HG03520 (cell line): ENCODE data around the gene RPS6KL1.

Experiments
- ATAC-seq: cut with Tn5 transposase; IDR thresholded peaks from one replicate; pipeline ENCODE4 v1.9.1; 2021; ENCODE audit warnings: mild to moderate bottlenecking, moderate library complexity; ENCODE audit not compliant: unreplicated experiment

RPS6KL1 gene

DNA sequence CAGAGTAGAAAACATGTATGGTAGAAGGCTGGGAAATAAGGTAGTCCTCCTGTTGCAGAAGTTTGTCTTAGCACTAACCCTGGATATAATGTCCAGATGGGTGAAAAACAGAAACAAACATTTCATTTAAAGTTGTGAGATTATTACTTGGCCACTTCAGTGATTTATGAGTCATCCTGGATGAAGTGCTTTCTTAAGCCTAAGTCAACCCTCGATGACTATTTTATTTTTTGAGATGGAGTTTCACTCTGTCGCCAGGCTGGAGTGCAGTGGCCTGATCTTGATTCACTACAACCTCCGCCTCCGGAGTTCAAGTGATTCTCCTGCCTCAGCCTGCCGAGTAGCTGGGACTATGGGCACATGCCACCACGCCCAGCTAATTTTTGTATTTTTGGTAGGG, 31.2 kb downstream of the RPS6KL1 start:
- no peak for ATAC-seq

DNA sequence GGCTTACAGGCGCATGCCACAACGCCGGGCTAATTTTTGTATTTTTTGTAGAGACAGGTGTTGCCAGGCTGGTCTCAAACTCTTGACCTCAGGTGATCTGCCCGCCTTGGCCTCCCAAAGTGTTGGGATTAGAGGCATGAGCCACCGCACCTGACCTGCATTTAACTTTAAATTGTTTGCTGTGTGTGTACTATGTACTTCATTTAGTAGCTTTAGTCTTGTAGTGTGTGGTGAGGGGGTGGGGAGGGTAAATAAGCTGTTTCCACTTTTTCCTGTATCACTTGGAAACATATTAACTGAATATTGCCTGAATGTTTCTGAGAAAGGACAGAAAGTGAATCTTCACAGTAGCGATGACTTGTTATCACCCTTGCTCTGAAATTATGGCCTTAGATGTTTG, 32.8 kb downstream of the RPS6KL1 start:
- ATAC-seq, result no peak

DNA sequence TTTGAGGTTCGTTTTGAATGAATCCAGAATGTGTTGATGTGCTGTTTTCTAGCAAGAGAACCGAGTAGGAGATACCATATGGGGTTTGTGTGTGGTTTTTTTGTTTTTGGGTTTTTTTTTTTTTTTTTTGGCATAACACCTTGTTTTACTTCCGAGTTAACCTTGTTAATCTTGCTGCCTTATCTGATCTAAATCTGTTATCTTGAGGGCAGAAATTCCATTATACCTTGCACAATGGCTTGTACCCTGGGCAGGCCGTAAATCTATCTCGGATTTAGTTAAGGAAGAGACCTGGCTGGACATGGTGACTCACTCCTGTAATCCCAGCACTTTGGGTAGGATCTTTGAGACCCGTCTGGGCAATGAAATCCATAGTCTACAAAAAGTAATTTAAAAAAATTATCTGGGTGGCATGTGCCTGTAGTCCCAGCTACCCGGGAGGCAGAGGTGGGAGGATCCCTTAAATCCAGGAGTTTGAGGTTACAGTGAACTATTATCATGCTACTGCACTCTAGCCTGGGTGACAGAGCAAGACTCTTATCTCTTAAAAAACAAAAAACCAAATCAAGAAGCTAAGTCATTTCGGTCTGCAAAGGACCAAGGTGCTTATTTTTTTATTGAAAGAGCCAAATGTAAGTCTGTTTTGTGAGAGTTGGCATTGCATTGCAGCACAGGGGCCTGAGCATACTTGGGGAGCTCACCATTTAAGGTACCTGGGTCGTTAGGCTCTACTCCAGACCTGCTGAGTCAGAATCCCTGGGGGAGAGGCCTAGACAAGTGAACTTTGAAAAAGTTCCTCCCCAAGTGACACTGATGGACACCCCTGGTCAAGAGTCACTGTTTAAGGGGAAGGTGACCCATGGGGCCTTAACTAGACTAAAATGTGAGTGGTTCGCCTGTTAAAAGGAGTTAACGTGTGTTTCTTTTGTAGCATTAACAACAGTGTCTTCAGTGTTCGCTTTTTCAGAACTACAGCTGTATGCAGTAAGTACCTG, 34.6 kb downstream of the RPS6KL1 start:
- ATAC-seq, result no peak

DNA sequence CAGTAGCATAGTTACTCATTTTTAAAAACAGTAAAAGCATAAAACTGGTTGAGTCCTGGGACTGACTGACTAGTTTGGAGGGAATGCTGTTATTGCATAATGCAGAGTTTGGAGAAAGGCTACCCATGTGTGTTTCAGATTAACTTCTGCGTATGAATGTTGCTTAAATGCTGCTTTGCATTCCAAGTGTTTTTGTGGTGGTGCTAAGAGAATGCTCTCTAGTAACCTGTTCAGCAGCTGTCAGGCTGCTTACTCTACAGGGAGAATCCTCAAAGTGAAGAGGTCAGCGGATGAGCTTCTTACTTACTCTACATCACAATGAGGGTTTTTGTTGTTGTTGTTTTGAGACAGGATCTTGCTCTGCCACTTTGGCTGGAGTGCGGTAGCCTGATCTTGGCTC, 37.1 kb downstream of the RPS6KL1 start:
- no peak for ATAC-seq

DNA sequence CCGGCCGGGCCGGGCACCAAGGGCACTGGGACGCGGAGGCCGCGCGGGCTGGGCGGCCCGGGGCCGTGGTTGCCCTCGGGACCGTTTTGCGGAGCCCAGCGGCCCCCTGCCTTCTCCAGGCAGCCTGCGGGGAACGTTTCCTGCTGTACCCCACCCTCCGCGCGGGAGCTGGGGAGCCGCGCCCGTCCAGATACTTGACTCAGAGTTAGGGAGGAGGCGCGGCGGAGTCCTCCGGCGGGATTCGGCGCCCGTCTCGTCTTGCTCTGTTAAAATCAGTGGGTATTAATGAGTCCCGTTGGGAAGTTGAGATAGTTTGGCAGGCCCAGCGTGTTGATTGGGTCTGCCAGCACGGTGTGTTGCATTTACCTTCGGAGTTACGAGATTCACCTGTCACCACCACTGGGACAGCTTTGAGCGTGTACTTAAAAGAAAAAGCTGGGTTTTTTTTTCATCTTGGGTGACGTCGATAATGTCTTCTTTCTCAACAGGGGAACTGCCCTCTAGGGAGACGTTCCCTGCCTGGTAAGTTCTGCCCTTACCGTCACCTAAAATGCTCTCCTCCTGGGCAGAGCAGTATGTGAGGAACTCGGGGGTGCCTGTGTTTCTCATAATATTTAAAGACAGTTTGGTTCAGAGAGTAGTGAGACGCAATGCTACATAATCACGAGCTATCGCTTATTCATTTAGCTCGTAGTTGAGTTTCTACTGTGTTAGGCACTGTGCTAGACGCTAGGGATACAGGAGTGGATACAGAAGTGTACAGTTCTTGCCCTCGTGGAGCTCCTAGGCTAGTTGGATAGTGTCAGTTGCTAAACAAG, 40.7 kb downstream of the RPS6KL1 start:
- peak; percentile 44 for ATAC-seq

DNA sequence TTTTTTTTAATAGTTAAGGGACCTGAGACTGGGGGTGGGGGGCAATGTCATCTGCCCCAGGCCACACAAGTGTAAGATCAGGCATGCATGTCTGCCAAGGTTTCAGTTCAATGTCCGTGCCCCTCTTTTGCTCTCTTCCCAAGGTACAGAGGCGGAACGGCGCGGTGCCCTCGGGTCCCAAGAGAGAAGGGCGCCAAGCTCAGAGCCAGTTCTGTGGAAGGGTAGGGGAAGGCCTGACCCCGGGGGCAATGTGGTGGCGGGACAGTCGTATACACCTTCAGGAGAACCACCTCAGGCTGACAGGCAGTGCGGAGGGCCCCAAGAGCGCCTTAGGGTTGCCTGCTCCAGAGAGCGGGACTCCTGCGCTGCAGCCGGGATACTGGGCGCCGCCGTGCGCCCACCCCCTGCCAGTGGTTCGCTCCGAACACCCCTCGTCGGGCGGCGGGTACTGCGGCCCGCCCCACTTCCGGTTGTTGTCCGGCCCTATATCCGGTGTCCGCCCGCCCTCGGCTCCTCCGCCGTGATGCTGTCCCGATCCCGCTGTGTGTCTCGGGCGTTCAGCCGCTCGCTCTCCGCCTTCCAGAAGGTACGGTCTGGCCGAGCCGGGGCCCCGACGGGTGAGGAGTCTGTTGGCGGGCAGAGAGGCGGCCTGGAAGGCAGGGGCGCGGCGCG, 41.5 kb downstream of the RPS6KL1 start, which contains the start of gene DLST:
DLST (plus strand) TSS at position 486 of the 672 bp plus-strand sequence; CDS start at position 524, 38 bp downstream.
- peak; percentile 87 for ATAC-seq

DNA sequence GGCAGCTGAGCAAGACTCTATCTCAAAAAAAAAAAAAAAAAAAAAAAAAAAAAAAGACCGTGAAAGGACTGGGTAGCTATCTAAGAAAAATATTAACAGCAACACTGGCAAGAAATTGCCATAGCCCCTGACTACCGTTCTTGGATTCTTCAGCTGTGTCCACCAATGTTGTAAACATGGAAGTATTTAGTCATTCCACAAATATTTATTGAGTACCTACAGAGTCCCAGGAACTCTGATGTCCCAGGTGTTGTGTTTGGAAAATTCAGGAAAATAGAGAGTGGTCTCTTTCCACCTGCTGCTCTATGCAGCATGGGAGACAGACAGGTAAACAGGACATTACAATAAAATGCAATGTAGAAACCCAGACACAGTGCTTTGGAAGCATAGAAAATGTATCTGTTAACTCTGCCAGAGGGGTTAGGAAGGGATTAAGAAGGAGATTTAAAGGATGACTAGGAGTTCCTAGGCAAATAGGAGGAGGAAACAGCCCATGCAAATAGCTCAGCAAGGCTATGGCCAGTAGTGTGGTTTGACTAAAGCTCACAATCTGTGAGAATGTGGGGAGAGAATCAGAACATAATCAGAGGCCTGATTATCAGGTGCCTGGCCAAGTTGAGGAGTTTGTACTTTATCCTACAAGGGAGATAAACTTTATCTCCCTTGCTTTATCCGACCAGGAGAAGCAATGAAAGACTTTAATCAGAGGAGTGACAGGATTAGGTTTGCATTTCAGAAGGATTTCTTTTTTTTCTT, 43.5 kb downstream of the RPS6KL1 start:
- ATAC-seq, result no peak

DNA sequence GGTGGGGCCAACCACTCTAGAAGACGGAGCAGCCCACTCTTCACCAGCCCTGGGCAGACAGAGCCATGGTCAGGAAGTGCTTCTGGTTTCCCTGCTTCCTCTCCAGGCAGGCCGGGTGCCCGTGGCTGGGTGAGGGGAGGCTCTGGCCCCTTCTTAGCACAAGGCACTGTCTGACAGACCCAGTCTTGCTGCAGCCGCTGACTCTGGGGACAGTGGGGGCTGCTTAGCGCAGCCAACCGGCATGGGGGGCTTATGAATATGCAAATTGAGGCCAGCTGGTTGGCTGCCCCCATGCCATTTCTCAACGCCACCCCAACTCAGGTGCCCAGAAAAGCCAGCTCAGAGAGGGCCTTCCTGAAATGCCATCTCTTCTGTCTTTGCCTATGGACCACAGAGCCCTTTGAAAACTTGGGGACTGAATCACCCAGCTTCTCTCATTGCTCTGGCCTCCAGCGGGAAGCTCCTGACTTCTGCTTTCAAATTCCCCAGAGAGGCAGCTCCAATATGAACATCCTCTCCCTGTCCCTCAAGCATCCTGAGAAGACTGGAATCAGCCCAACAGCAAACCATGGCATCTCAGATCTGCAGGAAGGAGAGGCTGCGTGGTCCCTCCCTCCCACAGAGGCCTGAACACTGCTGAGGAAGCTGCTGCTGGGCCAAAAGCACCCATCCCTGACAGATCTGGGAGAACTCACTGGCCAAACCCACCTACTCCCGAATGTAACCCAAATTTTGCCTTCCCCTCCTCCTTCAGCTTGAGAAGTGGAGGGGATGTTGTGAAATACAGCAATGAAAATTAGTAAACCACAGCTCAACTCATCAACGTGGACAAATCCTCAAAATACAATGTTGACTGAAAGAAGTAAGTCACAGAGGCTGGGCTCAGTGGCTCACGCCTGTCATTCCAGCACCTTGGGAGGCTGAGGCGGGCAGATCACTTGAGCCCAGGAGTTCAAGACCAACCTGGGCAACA, 46.8 kb downstream of the RPS6KL1 start, which contains the start of gene PROX2:
PROX2 (minus strand) TSS at position 205 of the 973 bp plus-strand sequence. CDS start 12,311 bp downstream, outside the sequence.
- no peak for ATAC-seq

DNA sequence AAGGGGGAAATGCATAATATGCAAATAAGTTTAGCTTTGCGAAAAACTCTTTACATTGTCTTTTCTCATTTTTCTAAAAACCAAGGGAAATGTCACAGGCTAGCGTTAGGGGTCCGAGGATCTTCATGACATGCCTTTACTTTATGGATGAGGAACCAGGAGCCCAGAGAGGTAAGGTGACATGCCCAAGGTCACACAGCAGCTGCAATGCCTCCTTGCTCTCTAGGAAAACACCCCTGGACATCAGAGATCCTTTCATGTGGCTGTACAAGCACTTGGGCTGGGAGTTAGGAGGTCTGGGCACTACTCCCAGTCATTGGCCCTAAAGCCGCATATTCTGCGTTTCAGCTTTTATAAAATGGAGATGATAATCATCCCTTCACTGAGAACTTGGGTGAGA, 47.9 kb downstream of the RPS6KL1 start:
- ATAC-seq, result no peak

DNA sequence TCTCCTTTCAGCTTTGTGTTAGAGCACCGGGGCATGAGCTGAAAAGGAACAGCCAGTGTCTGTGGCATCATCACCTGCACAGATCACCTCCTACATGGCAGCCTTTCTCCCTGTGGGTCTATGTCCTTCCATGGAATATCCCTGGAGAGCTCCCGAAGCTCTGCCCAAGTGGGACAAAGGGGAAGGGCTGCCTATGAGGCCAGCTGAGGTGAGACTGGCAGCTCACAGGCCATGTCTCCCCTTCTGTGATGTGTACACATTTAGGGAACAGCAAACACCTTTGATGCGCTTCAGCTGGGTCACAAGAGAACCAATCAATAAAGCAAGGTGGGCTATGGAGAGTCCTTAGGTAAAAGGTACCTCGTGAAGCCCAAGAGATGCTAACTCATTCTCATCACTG, 51.2 kb downstream of the RPS6KL1 start:
- ATAC-seq, result no peak

DNA sequence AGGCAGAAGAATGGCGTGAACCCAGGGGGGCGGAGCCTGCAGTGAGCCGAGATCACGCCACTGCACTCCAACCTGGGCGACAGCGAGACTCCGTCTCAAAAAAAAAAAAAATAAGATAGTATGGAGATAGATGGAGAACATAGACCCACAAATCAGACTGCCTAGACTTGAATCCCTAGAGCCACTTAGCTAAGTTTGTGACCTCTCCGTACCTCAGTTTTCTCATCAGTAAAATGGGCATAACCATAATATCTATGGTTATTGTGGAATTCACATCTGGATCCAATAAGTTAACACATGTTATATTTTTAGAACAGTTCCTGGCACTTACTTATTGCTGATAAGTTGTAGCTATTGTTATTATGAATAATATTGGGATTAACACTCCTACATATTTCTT, 54.3 kb downstream of the RPS6KL1 start:
- ATAC-seq, result no peak

DNA sequence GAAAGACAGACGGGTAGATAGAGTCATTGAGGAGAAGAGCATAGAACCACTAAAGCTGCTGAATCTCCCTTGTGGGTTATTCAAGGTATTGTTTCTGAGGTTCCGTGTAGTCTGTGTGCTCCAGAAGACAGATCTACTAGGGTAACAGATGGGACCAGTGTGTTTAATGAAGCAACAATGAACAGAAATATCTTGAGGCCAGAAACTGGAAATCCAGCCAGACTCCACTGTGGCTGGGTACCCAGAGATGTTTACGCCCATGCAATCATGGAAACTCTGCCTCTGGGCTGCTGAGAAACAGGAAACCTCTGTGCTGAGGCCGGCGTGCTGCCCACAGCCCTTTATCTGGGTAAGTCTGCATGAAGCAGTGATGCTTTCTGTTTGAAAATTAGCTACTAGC, 55.4 kb downstream of the RPS6KL1 start:
- ATAC-seq, result no peak

DNA sequence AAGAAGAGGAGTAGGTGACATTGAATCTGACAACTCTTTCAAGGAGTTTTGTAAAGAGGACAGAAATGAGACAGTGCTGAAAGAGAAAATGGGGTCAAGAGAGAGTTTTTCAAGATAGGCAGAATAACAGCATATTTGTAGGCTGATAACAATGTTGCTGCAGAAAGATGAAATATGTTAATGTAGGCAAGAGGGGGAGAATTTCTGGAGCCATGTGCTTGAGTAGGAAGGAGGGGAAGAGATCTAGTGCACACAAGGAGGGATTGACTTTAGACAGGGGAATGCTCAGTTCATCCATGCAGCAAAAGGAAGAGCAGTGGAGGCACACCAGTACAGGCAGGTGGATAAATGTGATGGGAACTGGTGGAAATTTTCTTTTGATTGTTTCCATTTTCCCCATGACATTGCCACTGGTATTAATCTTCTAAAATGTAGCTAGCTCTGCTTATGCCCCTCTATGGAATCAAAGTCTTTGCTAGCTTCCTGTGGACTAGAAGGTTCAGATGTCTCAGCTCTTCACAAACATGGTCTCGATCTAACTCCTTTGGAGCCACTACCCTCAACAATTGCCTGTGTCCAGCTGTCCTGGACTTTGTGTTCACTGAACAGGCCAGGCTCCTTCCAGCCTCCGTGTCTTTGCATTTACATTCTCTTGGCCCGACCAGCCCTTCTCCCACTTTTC, 56.2 kb downstream of the RPS6KL1 start:
- ATAC-seq, result no peak

DNA sequence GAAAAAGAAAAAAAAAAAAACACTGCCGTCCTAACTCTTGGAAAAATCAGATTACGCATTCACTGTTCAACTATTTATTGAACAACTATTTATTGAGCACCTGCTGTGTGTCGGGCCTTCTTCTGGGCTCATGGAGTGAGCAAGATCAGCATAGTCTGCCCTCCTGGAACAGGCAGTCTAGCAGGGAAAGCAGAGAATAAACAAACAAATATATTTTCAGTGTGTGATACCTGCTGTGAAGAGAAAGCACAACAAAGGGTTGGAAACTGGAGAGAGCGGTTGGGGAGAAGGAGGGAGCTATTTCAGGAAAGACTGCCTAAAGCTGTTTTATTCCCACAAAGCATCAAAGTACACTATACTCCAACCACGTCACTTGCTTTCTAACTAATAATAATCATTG, 57.9 kb downstream of the RPS6KL1 start:
- no peak for ATAC-seq

DNA sequence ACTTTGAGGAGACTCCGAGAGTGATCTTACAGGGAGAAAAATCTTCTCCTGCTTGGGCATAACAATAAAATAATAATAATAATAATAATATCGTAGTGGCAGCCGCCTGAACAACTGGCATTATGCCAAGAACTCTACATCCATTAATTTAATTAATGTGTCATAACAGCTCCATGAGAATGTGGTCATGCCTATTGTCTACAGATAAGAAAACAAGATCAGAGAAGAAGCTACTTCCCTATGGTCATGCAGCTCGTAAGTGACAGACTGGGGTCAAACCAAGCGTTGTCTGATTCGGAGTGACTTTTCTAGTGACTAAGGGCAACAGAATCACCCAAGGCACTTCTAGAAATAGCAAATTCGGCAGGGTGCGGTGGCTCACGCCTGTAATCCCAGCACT, 58.9 kb downstream of the RPS6KL1 start:
- ATAC-seq, result no peak

DNA sequence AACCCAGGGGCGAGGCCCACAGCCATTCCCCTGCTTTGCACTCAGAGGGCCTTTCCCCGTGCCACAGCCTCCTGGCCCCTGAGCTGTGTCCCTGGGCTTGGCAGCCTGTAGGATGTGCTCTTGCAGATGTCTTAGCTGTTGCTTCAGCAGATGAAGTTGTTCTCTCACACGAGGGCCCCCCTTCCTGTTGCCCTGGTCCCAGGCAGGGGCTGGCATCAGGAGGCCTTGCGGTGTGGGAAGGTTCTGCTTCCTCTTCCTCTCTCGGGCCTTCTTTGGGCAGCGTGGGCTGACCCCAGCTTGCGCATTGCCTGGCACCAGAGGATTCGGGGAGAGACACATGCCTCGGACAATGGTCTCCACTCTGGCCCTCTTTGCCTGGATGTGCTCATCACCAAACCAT, 59.8 kb downstream of the RPS6KL1 start:
- ATAC-seq, result no peak

DNA sequence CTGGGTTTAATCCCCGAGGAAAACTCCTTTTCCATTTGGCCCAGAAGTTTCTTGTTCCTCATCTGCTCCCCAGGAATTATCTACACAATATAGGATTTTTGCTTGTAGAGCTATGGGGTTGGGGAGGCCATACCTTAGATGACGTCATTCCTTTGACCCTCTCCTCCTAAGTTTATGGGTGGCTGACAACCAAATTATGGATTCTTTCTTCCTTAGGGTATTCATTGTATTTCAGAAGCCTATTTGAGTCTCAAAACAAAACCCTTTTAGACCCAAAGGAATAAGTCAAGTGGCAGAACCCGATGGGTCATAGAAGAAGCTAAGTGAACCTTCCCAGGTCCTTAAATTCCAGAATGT, 61.3 kb downstream of the RPS6KL1 start:
- no peak for ATAC-seq

DNA sequence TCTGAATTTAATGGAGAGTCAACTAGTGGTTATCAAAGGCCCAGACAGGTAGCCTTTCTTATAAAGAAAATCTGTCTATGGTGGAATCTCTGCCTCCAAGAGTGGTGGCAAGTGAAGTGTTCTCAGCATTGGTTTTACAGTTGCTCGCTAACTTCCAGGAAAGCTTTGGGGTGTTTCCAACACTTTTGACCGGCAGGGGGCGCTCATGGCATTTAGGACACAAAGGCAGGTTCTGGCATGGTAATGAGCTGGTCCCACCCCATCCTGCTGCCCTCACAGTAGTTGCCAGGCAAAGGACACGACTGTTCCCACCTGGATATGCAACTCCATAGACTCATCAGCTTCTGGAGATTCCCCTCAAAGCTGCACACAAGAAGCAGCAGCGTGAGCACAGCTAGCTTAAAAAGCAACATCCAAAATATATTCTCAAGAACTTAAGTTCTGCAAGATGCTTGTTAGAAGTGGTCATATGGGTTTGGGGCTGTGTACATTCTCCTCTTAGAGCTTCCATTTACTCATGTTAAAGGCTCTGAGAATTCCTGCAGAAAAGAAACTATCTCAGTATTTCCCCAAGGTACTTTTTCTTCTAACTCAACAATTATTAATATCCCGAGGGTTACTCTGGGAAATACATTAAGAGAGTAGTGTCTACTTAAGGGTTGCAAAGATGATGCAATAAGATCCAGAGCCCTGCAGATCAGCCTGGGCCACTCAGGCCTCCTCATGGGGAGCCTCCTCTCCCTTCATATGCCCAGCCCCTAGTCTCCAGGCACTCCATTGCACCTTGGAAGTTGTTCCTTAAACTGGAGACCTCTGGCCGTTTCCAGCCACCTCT, 61.9 kb downstream of the RPS6KL1 start:
- no peak for ATAC-seq
